ENCODE measurements around the gene CASK. TPM values are rescaled to one million over a fixed set of nuclear protein-coding genes. Genes with fewer than 3 reads are reported as not detected.

CASK gene
- total RNA-seq, 2 donors from 2014 or later: 22.3 to 27.4 TPM

DNA sequence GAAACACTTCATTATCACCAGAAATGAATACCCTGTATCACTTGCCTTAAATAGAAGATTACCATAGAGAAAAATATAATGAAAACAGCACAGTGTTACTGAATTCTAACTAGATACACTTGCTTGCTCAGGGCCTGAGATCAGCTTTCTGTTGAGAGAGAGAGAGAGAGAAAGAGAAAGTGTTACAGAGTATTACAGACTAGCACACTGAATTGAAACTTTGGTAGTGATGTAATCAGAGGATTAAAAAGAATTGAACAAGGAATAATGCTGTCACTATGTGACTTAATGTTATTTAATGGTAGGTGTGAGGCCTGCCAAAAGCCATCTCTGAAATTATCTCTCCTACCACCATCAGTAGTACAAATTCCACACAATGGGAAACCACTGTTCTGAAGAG lies 35.5 kb upstream of the CASK start:
- no peak overlapping the region for H3K27ac ChIP-seq

DNA sequence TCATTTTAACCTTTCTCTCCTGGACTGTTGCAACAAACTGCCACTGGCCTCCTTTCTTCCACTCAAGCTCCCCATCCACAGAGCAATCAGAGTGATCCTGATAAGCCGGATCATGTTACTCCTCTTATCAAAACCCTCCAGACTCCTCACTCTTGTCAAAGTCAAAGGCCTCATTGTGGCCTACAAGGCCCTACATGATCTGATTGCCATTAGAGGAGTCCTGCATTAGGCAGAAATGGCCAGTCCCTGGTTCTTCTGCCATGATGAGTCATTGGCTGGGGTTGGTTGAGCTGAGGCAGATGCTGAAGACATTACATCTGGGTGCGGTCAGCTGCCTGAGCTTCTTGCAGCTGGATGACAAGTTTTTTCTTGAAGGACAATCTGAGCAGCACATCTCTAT lies 32.7 kb upstream of the CASK start:
- H3K4me1 ChIP-seq: no peaks in the 10 kb centered on the region
- no peaks in the 10 kb centered on the region for H3K9me3 ChIP-seq
- TF ChIP-seq POLR2A (IDR thresholded peaks at IDR 0.05): no peak
- TF ChIP-seq, protein P1, sequence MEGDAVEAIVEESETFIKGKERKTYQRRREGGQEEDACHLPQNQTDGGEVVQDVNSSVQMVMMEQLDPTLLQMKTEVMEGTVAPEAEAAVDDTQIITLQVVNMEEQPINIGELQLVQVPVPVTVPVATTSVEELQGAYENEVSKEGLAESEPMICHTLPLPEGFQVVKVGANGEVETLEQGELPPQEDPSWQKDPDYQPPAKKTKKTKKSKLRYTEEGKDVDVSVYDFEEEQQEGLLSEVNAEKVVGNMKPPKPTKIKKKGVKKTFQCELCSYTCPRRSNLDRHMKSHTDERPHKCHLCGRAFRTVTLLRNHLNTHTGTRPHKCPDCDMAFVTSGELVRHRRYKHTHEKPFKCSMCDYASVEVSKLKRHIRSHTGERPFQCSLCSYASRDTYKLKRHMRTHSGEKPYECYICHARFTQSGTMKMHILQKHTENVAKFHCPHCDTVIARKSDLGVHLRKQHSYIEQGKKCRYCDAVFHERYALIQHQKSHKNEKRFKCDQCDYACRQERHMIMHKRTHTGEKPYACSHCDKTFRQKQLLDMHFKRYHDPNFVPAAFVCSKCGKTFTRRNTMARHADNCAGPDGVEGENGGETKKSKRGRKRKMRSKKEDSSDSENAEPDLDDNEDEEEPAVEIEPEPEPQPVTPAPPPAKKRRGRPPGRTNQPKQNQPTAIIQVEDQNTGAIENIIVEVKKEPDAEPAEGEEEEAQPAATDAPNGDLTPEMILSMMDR (IDR thresholded peaks at IDR 0.05): no peak
- intact Hi-C loops (cut with DNase I): no loop called here
- no peaks in the 10 kb centered on the region for H3K36me3 ChIP-seq (replicated peaks in 1 of 2; ENCODE audit: insufficient read depth in 1 of 2, low read depth in 2 of 2)
- H3K27me3 ChIP-seq: no peaks in the 10 kb centered on the region
- H3K4me3 ChIP-seq: no peak overlapping the region
- DNase-seq: no peak
- 64 to 100% methylated on average over 1 to 2 of the region's 2 CpGs for WGBS, 2 donors
- H3K27ac ChIP-seq: no peak overlapping the region
- ATAC-seq: no peak

More for the DNA sequence above, 35.5 kb upstream of the CASK start:
- ATAC-seq: no peak
- H3K36me3 ChIP-seq (replicated peaks in 1 of 2; ENCODE audit: insufficient read depth in 1 of 2, low read depth in 2 of 2): no peaks in the 10 kb centered on the region
- no peak overlapping the region for H3K4me3 ChIP-seq
- TF ChIP-seq POLR2A (IDR thresholded peaks at IDR 0.05): no peak
- TF ChIP-seq, protein P1 (IDR thresholded peaks at IDR 0.05): no peak
- peaks cover 9% of the 10 kb centered on the region for H3K4me1 ChIP-seq
- H3K9me3 ChIP-seq: no peaks in the 10 kb centered on the region
- intact Hi-C loops (cut with DNase I): no loop called here
- H3K27me3 ChIP-seq: no peaks in the 10 kb centered on the region
- DNase-seq: no peak

DNA sequence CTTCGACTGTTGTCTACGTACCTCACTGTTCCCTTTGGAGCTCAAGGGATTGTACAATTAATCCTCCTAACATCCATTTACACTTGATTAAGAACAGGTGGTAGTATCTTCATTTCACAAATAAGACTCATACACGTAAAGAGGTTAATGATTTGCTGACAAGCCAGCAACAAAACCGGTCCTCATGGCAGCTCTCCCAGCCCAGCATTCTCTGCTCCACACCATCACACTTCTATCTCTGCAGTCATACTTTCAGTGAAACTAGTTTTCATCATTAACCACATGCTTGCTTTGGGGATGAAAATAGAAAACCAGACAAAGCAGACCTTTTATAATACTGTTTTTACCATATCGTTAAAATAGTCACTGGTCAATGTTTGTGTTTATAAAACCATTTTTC lies 28.7 kb upstream of the CASK start:
- intact Hi-C loops (cut with DNase I): no loop called here
- Histone ChIP-seq H3K9me3 (no peaks in the 10 kb centered on the region), H3K4me1 (no peaks in the 10 kb centered on the region), H3K4me3 (no peak overlapping the region), H3K27ac (no peak overlapping the region), H3K36me3 (replicated peaks in 1 of 2; ENCODE audit: insufficient read depth in 1 of 2, low read depth in 2 of 2) (no peaks in the 10 kb centered on the region), H3K27me3 (no peaks in the 10 kb centered on the region)
- no peak for TF ChIP-seq POLR2A (IDR thresholded peaks at IDR 0.05)
- TF ChIP-seq, protein P1 (IDR thresholded peaks at IDR 0.05): no peak
- no peak for DNase-seq
- ATAC-seq: no peak
- WGBS, 2 donors: 46 to 49% methylated on average over 5 of the region's 5 CpGs

DNA sequence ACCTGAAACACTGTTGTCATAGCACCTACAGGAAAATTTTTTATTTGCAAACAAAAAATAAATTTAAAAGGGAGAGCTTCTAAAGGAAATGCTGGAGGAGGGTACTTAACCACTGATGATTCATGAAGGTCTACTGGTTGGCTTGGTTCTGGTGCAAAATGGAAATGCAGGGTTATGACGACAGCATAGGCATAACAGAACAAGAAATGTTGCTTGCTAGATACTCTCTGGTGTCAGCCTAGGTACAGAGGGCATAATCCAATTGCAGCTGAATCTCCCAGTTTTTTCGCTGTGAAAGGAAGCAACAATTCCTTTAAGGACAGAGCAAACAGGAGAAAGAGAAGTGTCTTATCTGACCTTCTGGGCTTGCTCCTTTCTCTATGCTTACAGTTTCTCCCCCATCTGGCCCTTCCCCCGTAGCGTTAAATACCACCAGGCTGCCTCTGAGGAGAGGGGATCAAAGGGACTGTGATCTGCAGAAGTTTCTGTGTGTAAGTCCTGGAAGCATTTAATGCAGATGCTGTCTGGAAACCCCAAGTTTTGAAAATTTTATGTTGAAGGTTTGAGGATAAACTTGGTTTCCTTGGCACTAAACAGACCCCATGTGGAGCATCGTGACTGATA lies 23.7 kb upstream of the CASK start:
- WGBS, 2 donors: 78 to 80% methylated on average over 5 of the region's 5 CpGs
- H3K4me1 ChIP-seq: no peaks in the 10 kb centered on the region
- H3K27me3 ChIP-seq: no peaks in the 10 kb centered on the region
- no peaks in the 10 kb centered on the region for H3K36me3 ChIP-seq (replicated peaks in 1 of 2; ENCODE audit: insufficient read depth in 1 of 2, low read depth in 2 of 2)
- no peaks in the 10 kb centered on the region for H3K9me3 ChIP-seq
- no peak overlapping the region for H3K4me3 ChIP-seq
- TF ChIP-seq POLR2A (IDR thresholded peaks at IDR 0.05): no peak
- TF ChIP-seq, protein P1 (IDR thresholded peaks at IDR 0.05): no peak
- DNase-seq: no peak
- no peak overlapping the region for H3K27ac ChIP-seq
- intact Hi-C loops (cut with DNase I): no loop called here
- no peak for ATAC-seq

DNA sequence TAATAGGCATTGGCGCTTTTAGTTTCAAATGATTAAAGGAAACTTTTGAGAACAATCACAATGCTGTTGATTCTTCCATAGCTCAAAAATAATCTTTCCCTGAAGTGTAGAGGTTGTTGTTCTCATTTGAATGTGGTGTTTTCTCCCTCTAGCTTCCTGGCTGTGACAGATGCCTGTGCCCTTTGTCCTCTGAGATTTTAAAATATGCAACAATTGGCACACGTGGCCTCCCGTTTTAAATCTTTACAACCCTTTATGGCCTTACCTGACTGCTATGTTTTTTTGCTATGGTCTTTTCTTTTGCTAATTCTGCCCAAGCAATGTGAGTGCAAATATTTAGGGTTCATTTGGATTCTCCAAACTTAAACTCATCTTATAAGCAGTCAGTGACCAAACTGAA lies 22.9 kb upstream of the CASK start:
- intact Hi-C loops (cut with DNase I): no loop called here
- DNase-seq: no peak
- H3K36me3 ChIP-seq (replicated peaks in 1 of 2; ENCODE audit: insufficient read depth in 1 of 2, low read depth in 2 of 2): no peaks in the 10 kb centered on the region
- WGBS, 2 donors: 33 to 57% methylated on average over 3 of the region's 3 CpGs
- H3K27me3 ChIP-seq: no peaks in the 10 kb centered on the region
- H3K4me1 ChIP-seq: no peaks in the 10 kb centered on the region
- TF ChIP-seq, protein P1 (IDR thresholded peaks at IDR 0.05): no peak
- no peak for TF ChIP-seq POLR2A (IDR thresholded peaks at IDR 0.05)
- no peak overlapping the region for H3K4me3 ChIP-seq
- no peak overlapping the region for H3K27ac ChIP-seq
- no peaks in the 10 kb centered on the region for H3K9me3 ChIP-seq
- no peak for ATAC-seq
